Measurements from ENCODE around the gene GMCL2.

DNA sequence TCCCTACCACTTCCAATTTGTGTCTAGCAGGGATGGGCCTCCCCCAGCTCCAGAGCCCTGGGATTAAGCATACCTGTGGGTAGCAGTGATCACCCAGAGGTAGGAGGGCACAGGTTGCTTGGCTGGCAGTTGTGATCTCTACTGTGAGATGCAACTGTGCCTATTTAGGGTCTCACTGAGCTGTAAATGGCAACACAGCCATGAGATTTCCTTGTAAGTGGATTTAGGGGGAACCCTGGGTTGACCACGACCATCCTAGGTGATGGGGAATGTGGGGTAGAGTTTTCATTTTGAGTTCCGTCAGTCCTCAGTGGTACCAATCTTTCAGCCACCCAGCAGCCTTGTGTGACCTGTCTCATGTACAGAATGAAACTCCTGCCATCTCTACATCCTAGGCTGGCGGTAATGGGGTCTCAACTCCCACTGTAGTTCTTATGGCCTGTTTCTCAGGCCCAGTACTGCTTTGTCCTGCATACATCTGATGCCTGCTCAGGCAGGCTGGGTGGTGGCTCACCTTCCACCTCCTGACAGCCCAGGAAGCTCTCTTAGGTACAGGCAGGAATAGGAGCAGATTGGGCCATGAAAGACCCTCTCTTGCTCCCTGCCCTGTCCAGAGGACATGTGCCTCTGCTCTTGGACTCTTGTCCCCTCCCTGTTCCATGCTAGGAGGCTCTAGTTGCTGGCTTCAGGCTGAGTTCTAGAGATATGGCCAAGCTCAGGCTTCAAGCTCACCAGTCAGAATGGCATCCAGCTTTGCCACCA lies 25.3 kb upstream of the GMCL2 start:
- TF ChIP-seq EZH2 (IDR thresholded peaks at IDR 0.05; ENCODE audit: low read length), result no peak
- TF ChIP-seq, protein P1, sequence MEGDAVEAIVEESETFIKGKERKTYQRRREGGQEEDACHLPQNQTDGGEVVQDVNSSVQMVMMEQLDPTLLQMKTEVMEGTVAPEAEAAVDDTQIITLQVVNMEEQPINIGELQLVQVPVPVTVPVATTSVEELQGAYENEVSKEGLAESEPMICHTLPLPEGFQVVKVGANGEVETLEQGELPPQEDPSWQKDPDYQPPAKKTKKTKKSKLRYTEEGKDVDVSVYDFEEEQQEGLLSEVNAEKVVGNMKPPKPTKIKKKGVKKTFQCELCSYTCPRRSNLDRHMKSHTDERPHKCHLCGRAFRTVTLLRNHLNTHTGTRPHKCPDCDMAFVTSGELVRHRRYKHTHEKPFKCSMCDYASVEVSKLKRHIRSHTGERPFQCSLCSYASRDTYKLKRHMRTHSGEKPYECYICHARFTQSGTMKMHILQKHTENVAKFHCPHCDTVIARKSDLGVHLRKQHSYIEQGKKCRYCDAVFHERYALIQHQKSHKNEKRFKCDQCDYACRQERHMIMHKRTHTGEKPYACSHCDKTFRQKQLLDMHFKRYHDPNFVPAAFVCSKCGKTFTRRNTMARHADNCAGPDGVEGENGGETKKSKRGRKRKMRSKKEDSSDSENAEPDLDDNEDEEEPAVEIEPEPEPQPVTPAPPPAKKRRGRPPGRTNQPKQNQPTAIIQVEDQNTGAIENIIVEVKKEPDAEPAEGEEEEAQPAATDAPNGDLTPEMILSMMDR (optimal IDR thresholded peaks at IDR 0.05 in 1 of 3, IDR thresholded peaks at IDR 0.05 in 1 of 3, conservative IDR thresholded peaks at IDR 0.05 in 1 of 3; ENCODE audit: extremely low read depth in 1 of 3, insufficient read depth in 2 of 3, low read length in 3 of 3), result no peak
